Measurements from ENCODE around the gene IPPK.

DNA sequence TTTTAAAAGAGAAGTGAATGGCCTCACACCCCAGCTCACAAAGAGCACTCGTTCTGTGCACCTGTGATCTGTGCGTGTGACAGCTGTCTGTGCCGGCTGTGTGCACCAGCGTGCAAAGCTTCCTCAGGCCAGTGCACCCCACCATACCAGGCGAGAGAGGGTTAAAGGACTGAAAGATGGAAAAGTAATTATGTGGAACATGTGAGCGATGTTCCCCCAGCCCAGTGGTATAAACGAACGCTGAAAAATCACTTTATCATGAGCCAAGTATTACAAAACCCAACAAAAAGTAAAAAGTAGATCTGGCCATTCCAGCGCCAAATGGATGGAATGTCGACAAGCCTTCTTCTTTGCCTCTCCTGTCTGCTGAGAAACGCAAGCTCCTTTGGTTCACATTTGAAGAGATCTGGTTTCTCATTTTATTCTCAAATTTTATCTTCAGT, 53.7 kb downstream of the IPPK start:
- TF ChIP-seq, protein P1, sequence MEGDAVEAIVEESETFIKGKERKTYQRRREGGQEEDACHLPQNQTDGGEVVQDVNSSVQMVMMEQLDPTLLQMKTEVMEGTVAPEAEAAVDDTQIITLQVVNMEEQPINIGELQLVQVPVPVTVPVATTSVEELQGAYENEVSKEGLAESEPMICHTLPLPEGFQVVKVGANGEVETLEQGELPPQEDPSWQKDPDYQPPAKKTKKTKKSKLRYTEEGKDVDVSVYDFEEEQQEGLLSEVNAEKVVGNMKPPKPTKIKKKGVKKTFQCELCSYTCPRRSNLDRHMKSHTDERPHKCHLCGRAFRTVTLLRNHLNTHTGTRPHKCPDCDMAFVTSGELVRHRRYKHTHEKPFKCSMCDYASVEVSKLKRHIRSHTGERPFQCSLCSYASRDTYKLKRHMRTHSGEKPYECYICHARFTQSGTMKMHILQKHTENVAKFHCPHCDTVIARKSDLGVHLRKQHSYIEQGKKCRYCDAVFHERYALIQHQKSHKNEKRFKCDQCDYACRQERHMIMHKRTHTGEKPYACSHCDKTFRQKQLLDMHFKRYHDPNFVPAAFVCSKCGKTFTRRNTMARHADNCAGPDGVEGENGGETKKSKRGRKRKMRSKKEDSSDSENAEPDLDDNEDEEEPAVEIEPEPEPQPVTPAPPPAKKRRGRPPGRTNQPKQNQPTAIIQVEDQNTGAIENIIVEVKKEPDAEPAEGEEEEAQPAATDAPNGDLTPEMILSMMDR (IDR thresholded peaks at IDR 0.05), result no peak
- no peak for TF ChIP-seq POLR2A (IDR thresholded peaks at IDR 0.05)

All from tibial nerve (tissue), 3 donors.